ENCODE measurements around the gene MOSPD3.
A peak's percentile ranks its signal among the peaks of the same experiment; 100 is the strongest.

The MOSPD3 gene

DNA sequence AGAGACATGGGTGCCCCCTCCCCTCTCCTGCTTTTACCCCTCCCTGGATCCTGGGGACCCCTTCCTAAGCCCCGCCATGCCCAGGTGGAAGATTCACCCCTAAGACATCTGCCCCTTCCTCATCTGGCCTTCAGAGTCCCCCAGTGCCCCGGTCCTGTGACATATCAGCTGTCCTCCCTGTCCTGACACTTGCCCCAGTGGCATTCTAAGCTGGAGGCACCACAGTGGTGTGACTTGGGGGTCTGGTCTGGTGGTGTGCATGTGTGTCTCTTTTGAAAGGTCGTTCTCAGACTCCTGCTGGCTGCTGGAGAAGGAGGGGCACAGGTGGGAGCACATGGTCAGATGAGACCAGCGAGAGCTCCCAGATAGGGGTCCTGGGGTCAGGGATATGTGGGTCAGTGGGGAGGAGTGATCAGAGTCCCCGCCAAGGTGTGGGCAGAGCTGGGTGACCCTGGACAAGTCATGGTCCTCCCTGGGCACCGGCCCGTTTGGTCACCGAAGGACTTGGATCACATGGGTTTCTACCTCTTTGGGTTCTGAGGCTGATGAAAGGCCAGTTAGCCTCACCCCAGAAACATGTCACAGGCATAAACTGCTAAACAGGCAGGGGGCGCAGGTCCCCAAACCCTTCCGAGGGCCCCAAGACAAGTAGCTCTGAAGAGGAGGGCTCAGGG lies 29.7 kb downstream of the MOSPD3 start (continued):
- no peak for TF ChIP-seq RARB (CRISPR knock-in tag; IDR thresholded peaks at IDR 0.05)
- no peak for TF ChIP-seq TCF4 (CRISPR knock-in tag; IDR thresholded peaks at IDR 0.05; ENCODE audit: borderline replicate concordance)

DNA sequence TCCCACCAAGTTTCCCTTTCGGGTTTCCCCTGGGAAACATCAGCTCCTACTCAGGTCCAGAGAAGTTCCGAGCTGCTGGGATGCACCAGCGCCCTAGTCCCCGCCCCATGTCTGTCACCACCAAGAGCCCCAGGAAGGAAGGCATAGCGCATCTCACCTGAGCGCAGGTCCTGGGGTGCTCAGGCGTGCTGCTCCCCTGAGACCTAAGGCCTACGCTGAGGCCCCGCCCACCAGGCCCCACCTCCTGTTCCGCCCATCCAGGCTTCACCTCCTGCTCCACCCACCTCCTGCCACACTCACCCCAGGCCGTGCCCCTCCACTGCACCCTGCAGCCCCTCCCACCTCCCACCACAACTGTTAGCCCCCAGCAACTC lies 30.2 kb downstream of the MOSPD3 start:
- no peak for TF ChIP-seq ZC3H10 (CRISPR knock-in tag; IDR thresholded peaks at IDR 0.05)
- no peak for TF ChIP-seq ZNF70 (CRISPR knock-in tag; IDR thresholded peaks at IDR 0.05)
- TF ChIP-seq ZNF565 (CRISPR knock-in tag; conservative IDR thresholded peaks at IDR 0.05; ENCODE audit: low read depth) = no peak
- TF ChIP-seq SNAI2 (CRISPR knock-in tag; IDR thresholded peaks at IDR 0.05) = no peak
- no peak for TF ChIP-seq ZNF8 (CRISPR knock-in tag; IDR thresholded peaks at IDR 0.05)
- TF ChIP-seq PATZ1 (CRISPR knock-in tag; IDR thresholded peaks at IDR 0.05; ENCODE audit: borderline replicate concordance) = no peak
- no peak for TF ChIP-seq PPARA (CRISPR knock-in tag; IDR thresholded peaks at IDR 0.05; ENCODE audit: borderline replicate concordance)
- no peak for TF ChIP-seq OSR1 (CRISPR knock-in tag; IDR thresholded peaks at IDR 0.05)
- TF ChIP-seq GLIS3 (CRISPR knock-in tag; IDR thresholded peaks at IDR 0.05) = no peak
- no peak for TF ChIP-seq TCF4 (CRISPR knock-in tag; IDR thresholded peaks at IDR 0.05; ENCODE audit: borderline replicate concordance)
- TF ChIP-seq ISL1 (CRISPR knock-in tag; IDR thresholded peaks at IDR 0.05) = no peak
- TF ChIP-seq BACH2 (CRISPR knock-in tag; IDR thresholded peaks at IDR 0.05; ENCODE audit: borderline replicate concordance) = no peak
- TF ChIP-seq, protein P1, sequence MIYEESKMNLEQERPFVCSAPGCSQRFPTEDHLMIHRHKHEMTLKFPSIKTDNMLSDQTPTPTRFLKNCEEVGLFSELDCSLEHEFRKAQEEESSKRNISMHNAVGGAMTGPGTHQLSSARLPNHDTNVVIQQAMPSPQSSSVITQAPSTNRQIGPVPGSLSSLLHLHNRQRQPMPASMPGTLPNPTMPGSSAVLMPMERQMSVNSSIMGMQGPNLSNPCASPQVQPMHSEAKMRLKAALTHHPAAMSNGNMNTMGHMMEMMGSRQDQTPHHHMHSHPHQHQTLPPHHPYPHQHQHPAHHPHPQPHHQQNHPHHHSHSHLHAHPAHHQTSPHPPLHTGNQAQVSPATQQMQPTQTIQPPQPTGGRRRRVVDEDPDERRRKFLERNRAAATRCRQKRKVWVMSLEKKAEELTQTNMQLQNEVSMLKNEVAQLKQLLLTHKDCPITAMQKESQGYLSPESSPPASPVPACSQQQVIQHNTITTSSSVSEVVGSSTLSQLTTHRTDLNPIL (CRISPR knock-in tag; IDR thresholded peaks at IDR 0.05; ENCODE audit: low read depth) = no peak
- no peak for TF ChIP-seq RARB (CRISPR knock-in tag; IDR thresholded peaks at IDR 0.05)
- ATAC-seq = peak; percentile 36; the same call in 2 of the 3 replicates

DNA sequence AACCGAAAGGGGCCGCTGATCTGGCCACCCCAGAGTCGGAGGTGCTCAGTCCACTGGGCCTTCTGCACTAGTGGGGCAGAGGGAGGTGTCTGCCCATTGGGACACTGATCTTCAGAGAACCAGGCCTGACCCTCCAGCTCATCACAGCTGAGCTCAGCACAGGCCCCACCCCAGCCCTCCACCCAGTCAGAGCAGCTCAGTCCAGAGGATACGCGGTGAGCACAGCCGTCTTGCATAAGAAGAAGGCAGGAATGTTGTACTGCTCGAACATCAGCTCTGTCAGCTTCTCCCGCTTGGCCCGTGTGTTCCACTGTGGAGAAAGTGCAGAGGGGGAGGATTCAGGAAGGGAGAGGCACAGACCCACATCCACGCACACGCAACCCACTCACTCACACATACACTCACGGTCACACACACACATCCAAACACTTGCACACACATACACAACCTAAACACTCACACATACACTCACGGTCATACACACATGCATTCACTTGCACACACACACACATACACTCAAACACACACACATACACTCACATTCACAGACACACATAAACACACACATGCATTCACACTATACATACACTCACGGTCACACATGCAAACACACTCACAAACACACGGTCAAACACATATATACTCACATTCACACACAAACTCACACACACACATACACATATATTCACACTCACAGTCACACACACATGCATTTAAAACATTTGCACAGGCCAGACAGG lies 37.7 kb downstream of the MOSPD3 start:
- ATAC-seq = no peak
- TF ChIP-seq ZNF70 (CRISPR knock-in tag; IDR thresholded peaks at IDR 0.05) (no peak), GLIS3 (CRISPR knock-in tag; IDR thresholded peaks at IDR 0.05) (no peak), TOX (CRISPR knock-in tag; IDR thresholded peaks at IDR 0.05; ENCODE audit: borderline replicate concordance) (no peak), ZC3H10 (CRISPR knock-in tag; IDR thresholded peaks at IDR 0.05) (no peak), RARB (CRISPR knock-in tag; IDR thresholded peaks at IDR 0.05) (no peak), PPARA (CRISPR knock-in tag; IDR thresholded peaks at IDR 0.05; ENCODE audit: borderline replicate concordance) (no peak), ISL1 (CRISPR knock-in tag; IDR thresholded peaks at IDR 0.05) (no peak), BACH2 (CRISPR knock-in tag; IDR thresholded peaks at IDR 0.05; ENCODE audit: borderline replicate concordance) (no peak), ZFP30 (CRISPR knock-in tag; IDR thresholded peaks at IDR 0.05) (no peak), PATZ1 (CRISPR knock-in tag; IDR thresholded peaks at IDR 0.05; ENCODE audit: borderline replicate concordance) (no peak)
- TF ChIP-seq, protein P1 (CRISPR knock-in tag; IDR thresholded peaks at IDR 0.05; ENCODE audit: low read depth) = no peak

- no peak; the same call in 1 of the 3 replicates for ATAC-seq
- no peak for TF ChIP-seq ESRRG (CRISPR knock-in tag; IDR thresholded peaks at IDR 0.05)
- TF ChIP-seq POU6F1 (CRISPR knock-in tag; IDR thresholded peaks at IDR 0.05; ENCODE audit: borderline replicate concordance, low read depth) = no peak
- no peak for TF ChIP-seq ZNF8 (CRISPR knock-in tag; IDR thresholded peaks at IDR 0.05)
These were observed 42.8 kb downstream of the MOSPD3 start for GRCh38 chr7:100654908-100655831.

All from SK-N-SH treated with all-trans-retinoic acid at 6 μM for 48 hours (cell line).